HEK293 (cell line): Measurements from ENCODE around the gene GOPC.

ENCODE experiments used
- BCL6B ChIP-seq: fragments of 450-650 bp; formaldehyde crosslinking; IDR thresholded peaks from 2 replicates; pipeline ENCODE4 v1.5.1; 2017; ENCODE audit warnings: missing biosample characterization, missing genetic modification characterization
- IKZF3 ChIP-seq: fragments of 450-650 bp; IDR thresholded peaks from 2 replicates; pipeline ENCODE4 v1.5.0; 2018; ENCODE audit warnings: missing biosample characterization, mild to moderate bottlenecking, missing genetic modification characterization, moderate library complexity
- OSR2 ChIP-seq: fragments of 450-650 bp; formaldehyde crosslinking; IDR thresholded peaks from 2 replicates; pipeline ENCODE4 v1.5.1; 2016; ENCODE audit warnings: missing biosample characterization, missing genetic modification characterization
- SP2 ChIP-seq: fragments of 450-650 bp; formaldehyde crosslinking; IDR thresholded peaks from 2 replicates; pipeline ENCODE4 v1.5.1; 2016; ENCODE audit warnings: missing biosample characterization, missing genetic modification characterization
- SP7 ChIP-seq: fragments of 450-650 bp; formaldehyde crosslinking; IDR thresholded peaks from 2 replicates; pipeline ENCODE4 v1.5.1; 2016; ENCODE audit warnings: missing biosample characterization, missing genetic modification characterization
- TCF7L2 ChIP-seq: IDR thresholded peaks from 2 replicates; pipeline ENCODE4 v1.6.1; 2011; ENCODE audit warnings: low read depth, mild to moderate bottlenecking, inconsistent platforms, low read length, moderate library complexity, borderline replicate concordance
- YY1 ChIP-seq: fragments of 450-650 bp; formaldehyde crosslinking; IDR thresholded peaks from 2 replicates; pipeline ENCODE4 v1.5.1; 2018; ENCODE audit warnings: missing biosample characterization, missing genetic modification characterization
- ZFHX2 ChIP-seq: fragments of 450-650 bp; formaldehyde crosslinking; conservative IDR thresholded peaks from 2 replicates; pipeline ENCODE4 v1.5.1; 2016; ENCODE audit warnings: missing biosample characterization, missing genetic modification characterization
- ZFP37 ChIP-seq: fragments of 450-650 bp; formaldehyde crosslinking; IDR thresholded peaks from 2 replicates; pipeline ENCODE4 v1.5.1; 2016; ENCODE audit warnings: missing biosample characterization, missing genetic modification characterization
- ZNF146 ChIP-seq: fragments of 450-650 bp; formaldehyde crosslinking; IDR thresholded peaks from 2 replicates; pipeline ENCODE4 v1.5.1; 2016; ENCODE audit warnings: missing biosample characterization, missing genetic modification characterization
- ZNF16 ChIP-seq: fragments of 450-650 bp; formaldehyde crosslinking; IDR thresholded peaks from 2 replicates; pipeline ENCODE4 v1.5.1; 2016; ENCODE audit warnings: low read depth, missing biosample characterization, missing genetic modification characterization
- ZNF174 ChIP-seq: fragments of 450-650 bp; formaldehyde crosslinking; IDR thresholded peaks from 2 replicates; pipeline ENCODE4 v1.5.0; 2017; ENCODE audit warnings: missing biosample characterization, mild to moderate bottlenecking, missing genetic modification characterization
- ZNF175 ChIP-seq: fragments of 450-650 bp; formaldehyde crosslinking; IDR thresholded peaks from 2 replicates; pipeline ENCODE4 v1.5.1; 2016; ENCODE audit warnings: missing biosample characterization, missing genetic modification characterization
- ZNF214 ChIP-seq: fragments of 450-650 bp; formaldehyde crosslinking; IDR thresholded peaks from 2 replicates; pipeline ENCODE4 v1.5.1; 2017; ENCODE audit warnings: missing biosample characterization, mild to moderate bottlenecking, missing genetic modification characterization, borderline replicate concordance
- ZNF24 ChIP-seq: fragments of 450-650 bp; formaldehyde crosslinking; IDR thresholded peaks from 2 replicates; pipeline ENCODE4 v1.5.1; 2016; ENCODE audit warnings: missing biosample characterization, missing genetic modification characterization
- ZNF248 ChIP-seq: fragments of 450-650 bp; formaldehyde crosslinking; IDR thresholded peaks from 2 replicates; pipeline ENCODE4 v1.5.1; 2017; ENCODE audit warnings: missing biosample characterization, missing genetic modification characterization
- ZNF394 ChIP-seq: fragments of 450-650 bp; formaldehyde crosslinking; IDR thresholded peaks from 2 replicates; pipeline ENCODE4 v1.5.1; 2016; ENCODE audit warnings: missing biosample characterization, missing genetic modification characterization, mild to moderate bottlenecking, moderate library complexity, borderline replicate concordance
- ZNF433 ChIP-seq: fragments of 450-650 bp; formaldehyde crosslinking; IDR thresholded peaks from 2 replicates; pipeline ENCODE4 v1.5.1; 2016; ENCODE audit warnings: missing biosample characterization, missing genetic modification characterization, low read depth
- ZNF521 ChIP-seq: fragments of 450-650 bp; formaldehyde crosslinking; IDR thresholded peaks from 2 replicates; pipeline ENCODE4 v1.5.1; 2017; ENCODE audit warnings: missing biosample characterization, mild to moderate bottlenecking, missing genetic modification characterization
- ZNF530 ChIP-seq: fragments of 450-650 bp; formaldehyde crosslinking; IDR thresholded peaks from 2 replicates; pipeline ENCODE4 v1.5.1; 2016; ENCODE audit warnings: low read depth, missing biosample characterization, missing genetic modification characterization
- ZNF544 ChIP-seq: fragments of 450-650 bp; formaldehyde crosslinking; IDR thresholded peaks from 2 replicates; pipeline ENCODE4 v1.5.0; 2017; ENCODE audit warnings: missing biosample characterization, missing genetic modification characterization
- ZNF549 ChIP-seq: fragments of 450-650 bp; IDR thresholded peaks from 2 replicates; pipeline ENCODE4 v1.5.1; 2018; ENCODE audit warnings: missing biosample characterization, missing genetic modification characterization, mild to moderate bottlenecking, inconsistent platforms, moderate library complexity
- ZNF580 ChIP-seq: fragments of 450-650 bp; formaldehyde crosslinking; IDR thresholded peaks from 2 replicates; pipeline ENCODE4 v1.5.1; 2016; ENCODE audit warnings: missing biosample characterization, missing genetic modification characterization
- ZNF600 ChIP-seq: fragments of 450-650 bp; formaldehyde crosslinking; IDR thresholded peaks from 2 replicates; pipeline ENCODE4 v1.5.1; 2016; ENCODE audit warnings: missing biosample characterization, missing genetic modification characterization
- ZNF624 ChIP-seq: fragments of 450-650 bp; formaldehyde crosslinking; IDR thresholded peaks from 2 replicates; pipeline ENCODE4 v1.5.1; 2017; ENCODE audit warnings: missing biosample characterization, missing genetic modification characterization
- ZNF670 ChIP-seq: fragments of 450-650 bp; formaldehyde crosslinking; IDR thresholded peaks from 2 replicates; pipeline ENCODE4 v1.5.1; 2016; ENCODE audit warnings: missing biosample characterization, missing genetic modification characterization, low read depth
- ZNF776 ChIP-seq: fragments of 450-650 bp; formaldehyde crosslinking; IDR thresholded peaks from 2 replicates; pipeline ENCODE4 v1.5.0; 2017; ENCODE audit warnings: missing biosample characterization, missing genetic modification characterization, borderline replicate concordance
- TF ChIP-seq, protein P1 (sequence below): fragments of 450-650 bp; formaldehyde crosslinking; IDR thresholded peaks from 2 replicates; pipeline ENCODE4 v1.5.1; 2016; ENCODE audit warnings: missing biosample characterization, missing genetic modification characterization
- TF ChIP-seq, protein P2 (sequence below): fragments of 450-650 bp; formaldehyde crosslinking; IDR thresholded peaks from 2 replicates; pipeline ENCODE4 v1.5.1; 2016; ENCODE audit warnings: missing biosample characterization, missing genetic modification characterization
- TF ChIP-seq, protein P3 (sequence below): fragments of 450-650 bp; formaldehyde crosslinking; IDR thresholded peaks from 2 replicates; pipeline ENCODE4 v1.5.1; 2017; ENCODE audit warnings: missing biosample characterization, missing genetic modification characterization
- TF ChIP-seq, protein P4 (sequence below): fragments of 450-650 bp; formaldehyde crosslinking; IDR thresholded peaks from 2 replicates; pipeline ENCODE4 v1.5.1; 2016; ENCODE audit warnings: missing biosample characterization, missing genetic modification characterization

GOPC gene

GRCh38 chr6:117548797-117549301 lies 53.5 kb downstream of the GOPC start (continued):
- TF ChIP-seq ZFHX2 (tag by site-specific recombination) (no peak), ZNF174 (tag by site-specific recombination) (no peak), ZNF600 (tag by site-specific recombination) (no peak), OSR2 (tag by site-specific recombination) (peak; percentile 27; the same call in 1 of the 2 replicates), ZNF549 (no peak), TCF7L2 (peak; percentile 34; the same call in 1 of the 2 replicates), ZNF24 (tag by site-specific recombination) (peak; percentile 83), ZNF670 (no peak), ZNF16 (tag by site-specific recombination) (no peak), SP2 (tag by site-specific recombination) (no peak), ZNF544 (tag by site-specific recombination) (no peak), ZNF175 (no peak), ZNF624 (tag by site-specific recombination) (no peak), SP7 (tag by site-specific recombination) (no peak), ZNF214 (tag by site-specific recombination) (no peak), ZNF521 (tag by site-specific recombination) (no peak), ZFP37 (tag by site-specific recombination) (no peak), ZNF433 (no peak), ZNF248 (tag by site-specific recombination) (no peak), ZNF530 (no peak), ZNF394 (tag by site-specific recombination) (no peak), ZNF146 (tag by site-specific recombination) (no peak), ZNF580 (tag by site-specific recombination) (no peak), IKZF3 (peak; percentile 46; the same call in 1 of the 2 replicates), BCL6B (tag by site-specific recombination) (no peak), ZNF776 (tag by site-specific recombination) (no peak), YY1 (tag by site-specific recombination) (no peak)
- TF ChIP-seq, protein P1, sequence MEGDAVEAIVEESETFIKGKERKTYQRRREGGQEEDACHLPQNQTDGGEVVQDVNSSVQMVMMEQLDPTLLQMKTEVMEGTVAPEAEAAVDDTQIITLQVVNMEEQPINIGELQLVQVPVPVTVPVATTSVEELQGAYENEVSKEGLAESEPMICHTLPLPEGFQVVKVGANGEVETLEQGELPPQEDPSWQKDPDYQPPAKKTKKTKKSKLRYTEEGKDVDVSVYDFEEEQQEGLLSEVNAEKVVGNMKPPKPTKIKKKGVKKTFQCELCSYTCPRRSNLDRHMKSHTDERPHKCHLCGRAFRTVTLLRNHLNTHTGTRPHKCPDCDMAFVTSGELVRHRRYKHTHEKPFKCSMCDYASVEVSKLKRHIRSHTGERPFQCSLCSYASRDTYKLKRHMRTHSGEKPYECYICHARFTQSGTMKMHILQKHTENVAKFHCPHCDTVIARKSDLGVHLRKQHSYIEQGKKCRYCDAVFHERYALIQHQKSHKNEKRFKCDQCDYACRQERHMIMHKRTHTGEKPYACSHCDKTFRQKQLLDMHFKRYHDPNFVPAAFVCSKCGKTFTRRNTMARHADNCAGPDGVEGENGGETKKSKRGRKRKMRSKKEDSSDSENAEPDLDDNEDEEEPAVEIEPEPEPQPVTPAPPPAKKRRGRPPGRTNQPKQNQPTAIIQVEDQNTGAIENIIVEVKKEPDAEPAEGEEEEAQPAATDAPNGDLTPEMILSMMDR (tag by site-specific recombination): no peak
- TF ChIP-seq, protein P2, sequence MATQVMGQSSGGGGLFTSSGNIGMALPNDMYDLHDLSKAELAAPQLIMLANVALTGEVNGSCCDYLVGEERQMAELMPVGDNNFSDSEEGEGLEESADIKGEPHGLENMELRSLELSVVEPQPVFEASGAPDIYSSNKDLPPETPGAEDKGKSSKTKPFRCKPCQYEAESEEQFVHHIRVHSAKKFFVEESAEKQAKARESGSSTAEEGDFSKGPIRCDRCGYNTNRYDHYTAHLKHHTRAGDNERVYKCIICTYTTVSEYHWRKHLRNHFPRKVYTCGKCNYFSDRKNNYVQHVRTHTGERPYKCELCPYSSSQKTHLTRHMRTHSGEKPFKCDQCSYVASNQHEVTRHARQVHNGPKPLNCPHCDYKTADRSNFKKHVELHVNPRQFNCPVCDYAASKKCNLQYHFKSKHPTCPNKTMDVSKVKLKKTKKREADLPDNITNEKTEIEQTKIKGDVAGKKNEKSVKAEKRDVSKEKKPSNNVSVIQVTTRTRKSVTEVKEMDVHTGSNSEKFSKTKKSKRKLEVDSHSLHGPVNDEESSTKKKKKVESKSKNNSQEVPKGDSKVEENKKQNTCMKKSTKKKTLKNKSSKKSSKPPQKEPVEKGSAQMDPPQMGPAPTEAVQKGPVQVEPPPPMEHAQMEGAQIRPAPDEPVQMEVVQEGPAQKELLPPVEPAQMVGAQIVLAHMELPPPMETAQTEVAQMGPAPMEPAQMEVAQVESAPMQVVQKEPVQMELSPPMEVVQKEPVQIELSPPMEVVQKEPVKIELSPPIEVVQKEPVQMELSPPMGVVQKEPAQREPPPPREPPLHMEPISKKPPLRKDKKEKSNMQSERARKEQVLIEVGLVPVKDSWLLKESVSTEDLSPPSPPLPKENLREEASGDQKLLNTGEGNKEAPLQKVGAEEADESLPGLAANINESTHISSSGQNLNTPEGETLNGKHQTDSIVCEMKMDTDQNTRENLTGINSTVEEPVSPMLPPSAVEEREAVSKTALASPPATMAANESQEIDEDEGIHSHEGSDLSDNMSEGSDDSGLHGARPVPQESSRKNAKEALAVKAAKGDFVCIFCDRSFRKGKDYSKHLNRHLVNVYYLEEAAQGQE (tag by site-specific recombination): no peak
- TF ChIP-seq, protein P3, sequence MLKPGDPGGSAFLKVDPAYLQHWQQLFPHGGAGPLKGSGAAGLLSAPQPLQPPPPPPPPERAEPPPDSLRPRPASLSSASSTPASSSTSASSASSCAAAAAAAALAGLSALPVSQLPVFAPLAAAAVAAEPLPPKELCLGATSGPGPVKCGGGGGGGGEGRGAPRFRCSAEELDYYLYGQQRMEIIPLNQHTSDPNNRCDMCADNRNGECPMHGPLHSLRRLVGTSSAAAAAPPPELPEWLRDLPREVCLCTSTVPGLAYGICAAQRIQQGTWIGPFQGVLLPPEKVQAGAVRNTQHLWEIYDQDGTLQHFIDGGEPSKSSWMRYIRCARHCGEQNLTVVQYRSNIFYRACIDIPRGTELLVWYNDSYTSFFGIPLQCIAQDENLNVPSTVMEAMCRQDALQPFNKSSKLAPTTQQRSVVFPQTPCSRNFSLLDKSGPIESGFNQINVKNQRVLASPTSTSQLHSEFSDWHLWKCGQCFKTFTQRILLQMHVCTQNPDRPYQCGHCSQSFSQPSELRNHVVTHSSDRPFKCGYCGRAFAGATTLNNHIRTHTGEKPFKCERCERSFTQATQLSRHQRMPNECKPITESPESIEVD: peak; percentile 78
- TF ChIP-seq, protein P4, sequence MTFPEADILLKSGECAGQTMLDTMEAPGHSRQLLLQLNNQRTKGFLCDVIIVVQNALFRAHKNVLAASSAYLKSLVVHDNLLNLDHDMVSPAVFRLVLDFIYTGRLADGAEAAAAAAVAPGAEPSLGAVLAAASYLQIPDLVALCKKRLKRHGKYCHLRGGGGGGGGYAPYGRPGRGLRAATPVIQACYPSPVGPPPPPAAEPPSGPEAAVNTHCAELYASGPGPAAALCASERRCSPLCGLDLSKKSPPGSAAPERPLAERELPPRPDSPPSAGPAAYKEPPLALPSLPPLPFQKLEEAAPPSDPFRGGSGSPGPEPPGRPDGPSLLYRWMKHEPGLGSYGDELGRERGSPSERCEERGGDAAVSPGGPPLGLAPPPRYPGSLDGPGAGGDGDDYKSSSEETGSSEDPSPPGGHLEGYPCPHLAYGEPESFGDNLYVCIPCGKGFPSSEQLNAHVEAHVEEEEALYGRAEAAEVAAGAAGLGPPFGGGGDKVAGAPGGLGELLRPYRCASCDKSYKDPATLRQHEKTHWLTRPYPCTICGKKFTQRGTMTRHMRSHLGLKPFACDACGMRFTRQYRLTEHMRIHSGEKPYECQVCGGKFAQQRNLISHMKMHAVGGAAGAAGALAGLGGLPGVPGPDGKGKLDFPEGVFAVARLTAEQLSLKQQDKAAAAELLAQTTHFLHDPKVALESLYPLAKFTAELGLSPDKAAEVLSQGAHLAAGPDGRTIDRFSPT (tag by site-specific recombination): no peak
